NCI-H774 (cell line): ENCODE results near the gene SNX9.
"Not testable (repeated sequence)": the region's sequence is repeated elsewhere in the genome, so short reads cannot be mapped to it uniquely, and the experiment has no call there.

ENCODE experiments used
- DNase-seq: peaks from one replicate; lab custom pipeline; 2025; lab: John Stamatoyannopoulos, UW

SNX9 gene

DNA sequence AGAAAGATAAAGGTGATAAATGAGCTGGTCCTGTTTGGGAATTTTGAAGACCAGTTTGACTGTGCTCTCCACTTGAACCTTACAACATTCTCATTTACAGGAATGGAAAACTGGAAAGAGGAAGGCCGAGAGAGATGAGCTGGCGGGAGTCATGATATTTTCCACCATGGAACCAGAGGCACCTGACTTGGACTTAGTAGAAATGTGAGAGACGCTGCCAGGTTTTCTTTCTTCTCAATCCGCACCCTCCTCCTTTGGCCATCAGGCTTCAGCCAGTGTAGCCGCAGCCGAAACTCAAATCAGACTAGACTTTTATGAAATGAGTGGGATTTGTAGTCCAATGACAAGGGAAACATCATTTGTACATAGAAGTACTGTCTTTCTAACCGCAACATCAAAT is 104.0 kb downstream of the SNX9 start:
- no peak for DNase-seq

DNA sequence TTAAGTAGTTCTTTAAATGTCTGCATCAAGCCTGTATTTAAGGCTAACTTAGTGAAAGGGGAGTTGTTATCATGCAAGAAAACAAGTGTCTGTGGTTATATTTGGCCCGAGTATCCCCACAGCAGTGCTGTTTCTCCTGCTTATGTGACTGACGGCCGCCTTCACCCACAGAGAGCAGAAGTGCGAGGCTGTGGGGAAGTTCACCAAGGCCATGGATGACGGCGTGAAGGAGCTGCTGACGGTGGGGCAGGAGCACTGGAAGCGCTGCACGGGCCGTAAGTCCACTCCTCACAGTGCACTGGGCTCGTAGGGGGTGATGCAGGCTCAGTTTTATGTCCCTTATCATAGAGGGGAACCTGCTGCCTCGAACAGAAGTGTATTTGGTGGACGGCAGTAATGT is 105.4 kb downstream of the SNX9 start:
- no peak for DNase-seq

DNA sequence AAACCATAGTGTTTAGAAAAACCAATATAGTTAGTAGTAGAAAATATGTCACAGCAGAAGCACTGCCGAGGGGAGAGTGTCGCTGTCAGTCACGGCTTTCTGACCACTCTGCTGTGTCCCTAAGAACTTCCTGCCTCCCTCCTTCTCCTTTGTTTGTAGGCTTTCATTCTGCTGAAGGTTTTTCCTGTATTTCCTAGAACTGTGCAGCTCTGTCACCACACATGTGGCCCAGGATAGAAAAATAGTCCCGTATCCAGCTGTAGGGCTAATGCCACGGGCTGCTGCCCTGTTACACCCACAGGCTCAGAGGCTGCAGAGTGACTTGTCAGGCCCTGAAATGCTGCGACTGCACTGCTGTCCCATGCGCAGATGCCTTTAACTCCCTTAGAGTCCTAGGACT is 106.0 kb downstream of the SNX9 start:
- no peak for DNase-seq

DNA sequence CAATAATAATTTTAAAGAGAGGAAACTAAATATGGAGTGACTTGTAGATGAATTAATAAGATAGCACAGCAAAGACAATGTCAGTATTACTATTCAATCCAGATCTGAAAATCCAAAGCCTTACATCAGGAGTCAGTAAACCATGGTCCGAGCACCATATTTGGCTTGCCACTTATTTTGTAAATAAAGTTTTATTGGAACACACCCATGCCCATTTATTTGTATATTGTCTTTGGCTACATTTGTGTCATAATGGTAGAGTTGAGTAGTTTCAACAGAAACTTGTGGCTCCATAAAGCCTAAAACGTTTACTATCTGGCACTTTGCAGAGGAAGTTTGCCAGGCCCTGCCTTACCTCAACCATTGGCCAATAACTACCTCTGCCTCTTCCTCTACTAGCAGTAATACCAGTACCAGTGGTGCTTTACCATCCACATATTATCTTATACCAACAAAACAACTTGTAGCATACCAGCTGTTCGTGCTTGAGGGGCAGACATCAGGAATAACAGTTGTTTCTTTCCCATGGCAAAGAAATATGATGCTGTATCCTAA is 106.8 kb downstream of the SNX9 start:
- DNase-seq: no peak

DNA sequence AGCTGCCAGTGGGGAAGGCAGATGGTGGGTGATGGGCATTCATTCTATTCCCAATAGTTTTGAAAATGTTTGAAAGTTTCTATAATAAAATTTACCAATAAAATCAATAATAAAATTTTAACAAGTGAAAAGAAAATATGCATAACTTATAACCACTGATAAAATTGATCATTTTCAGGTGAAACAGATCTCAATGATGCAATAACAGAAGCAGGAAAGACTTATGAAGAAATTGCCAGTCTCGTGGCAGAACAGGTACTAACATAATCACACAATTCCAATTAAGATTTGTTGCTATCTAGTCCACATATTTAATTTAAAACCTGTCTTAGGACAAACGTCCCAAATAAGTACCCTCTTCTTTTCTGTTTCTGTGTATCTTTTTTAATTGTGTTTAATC is 112.7 kb downstream of the SNX9 start:
- DNase-seq: no peak

GRCh38 chr6:157937318-157937717 is 114.3 kb downstream of the SNX9 start:
- no peak for DNase-seq

DNA sequence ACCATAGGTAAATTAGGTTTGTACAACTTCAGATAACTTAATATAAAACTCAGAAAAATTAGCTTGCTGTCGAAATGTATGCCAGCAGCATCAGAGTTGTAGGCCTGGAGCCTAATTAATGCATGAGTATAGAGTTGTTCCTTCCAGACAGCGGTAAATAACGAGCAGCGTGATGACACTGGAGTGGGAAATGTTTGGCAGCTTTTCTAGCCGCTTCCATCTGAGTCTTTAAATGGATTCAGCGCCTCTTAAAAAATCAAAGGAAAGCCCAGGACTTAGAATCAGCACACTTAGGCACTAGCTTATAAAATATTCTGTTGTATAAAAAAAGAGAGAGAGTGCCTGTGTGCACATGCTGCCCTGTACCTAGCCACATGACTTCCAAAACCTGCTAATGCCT is 114.9 kb downstream of the SNX9 start:
- no peak for DNase-seq

- DNase-seq: not testable (repeated sequence)
Observed at GRCh38 chr6:157940375-157941036, 117.5 kb downstream of the SNX9 start.

DNA sequence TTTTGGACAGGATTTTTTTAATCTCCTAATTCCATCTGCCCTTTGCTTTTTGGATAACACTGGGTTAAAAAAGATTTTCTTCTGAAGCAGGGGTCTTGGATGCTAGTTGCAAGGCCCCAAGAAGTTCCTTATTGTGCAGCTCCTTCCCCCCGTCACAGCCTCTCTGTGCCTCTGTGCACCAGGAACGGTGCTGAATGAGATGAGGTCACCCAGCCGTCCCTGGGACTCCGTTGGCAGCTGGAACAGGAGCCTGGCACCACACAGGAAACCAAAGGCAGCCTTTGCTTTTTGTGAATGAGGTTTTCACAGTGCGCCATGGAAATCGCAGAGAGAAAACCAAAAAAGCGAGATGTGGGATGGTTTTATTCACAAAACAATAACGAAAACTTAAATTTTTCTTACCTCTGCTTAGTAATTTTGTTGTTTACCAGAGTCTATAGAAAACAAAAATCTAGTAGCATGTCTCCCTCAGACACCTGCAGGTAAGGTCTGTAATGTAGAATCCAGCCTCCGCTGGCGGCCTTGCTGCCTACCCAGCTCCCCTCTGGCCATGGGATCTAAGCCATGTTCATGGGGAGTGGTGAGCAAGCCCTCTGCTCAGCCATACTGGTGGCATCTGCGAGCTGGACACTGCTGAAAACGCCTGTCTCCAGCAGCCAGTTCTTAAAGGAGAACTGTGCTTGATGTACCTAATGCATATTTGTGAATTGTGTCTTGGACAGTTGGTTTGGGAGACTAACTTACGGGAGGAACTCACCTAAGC is 118.2 kb downstream of the SNX9 start:
- no peak for DNase-seq

DNA sequence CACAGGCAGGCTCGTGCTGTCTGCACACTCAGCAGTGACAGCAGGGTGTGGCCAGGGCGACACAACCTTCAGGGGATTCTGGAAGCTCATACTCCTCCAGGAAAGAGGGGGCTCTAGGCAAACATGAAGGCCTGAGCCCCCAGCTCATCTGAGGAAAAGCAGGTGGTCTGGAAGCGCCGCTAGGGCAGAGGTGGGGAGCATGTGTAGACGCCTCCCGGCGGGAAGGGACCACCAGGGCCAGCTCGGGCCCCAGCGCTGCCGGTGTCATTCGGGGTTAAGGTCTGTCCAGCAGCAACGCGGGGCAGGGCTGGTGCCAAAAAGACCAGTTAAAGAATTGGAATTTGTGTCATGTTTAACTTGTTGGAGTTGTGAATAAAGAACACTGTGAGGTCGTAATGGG is 119.3 kb downstream of the SNX9 start:
- DNase-seq: no peak

DNA sequence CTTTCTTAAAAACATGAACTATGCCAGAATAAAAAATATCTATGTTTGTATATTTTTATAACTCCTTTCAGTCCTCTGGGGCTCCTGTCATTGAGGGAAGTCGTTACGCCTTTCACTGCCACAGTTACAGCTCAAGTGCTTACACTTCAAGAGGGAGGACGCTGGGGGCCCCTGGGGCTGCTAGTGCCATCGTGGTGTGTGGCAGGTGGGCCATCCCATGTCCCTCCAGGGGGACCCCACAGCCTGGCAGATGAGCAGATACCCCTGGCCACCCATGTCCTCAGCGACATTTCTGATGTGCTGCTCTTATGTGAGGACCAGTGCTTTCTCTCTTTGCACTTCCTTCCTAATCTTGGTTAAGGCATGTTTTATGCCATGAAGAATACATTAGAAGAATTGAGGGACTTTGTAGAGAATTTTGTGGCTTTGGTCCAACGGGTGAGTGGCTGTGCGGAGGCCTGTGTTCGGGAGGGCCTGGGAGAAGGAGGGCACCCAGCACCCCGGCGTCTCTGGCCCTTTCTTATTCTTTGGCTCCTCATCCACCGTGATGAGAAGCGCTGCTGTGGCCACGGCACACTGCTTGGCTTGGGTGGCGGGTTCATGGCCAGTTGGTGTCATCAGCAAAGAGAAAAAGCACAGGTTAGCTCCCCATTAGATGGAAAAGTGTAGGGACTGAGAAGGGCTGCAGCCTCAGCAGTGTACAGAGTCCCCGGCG is 120.4 kb downstream of the SNX9 start:
- no peak for DNase-seq

DNA sequence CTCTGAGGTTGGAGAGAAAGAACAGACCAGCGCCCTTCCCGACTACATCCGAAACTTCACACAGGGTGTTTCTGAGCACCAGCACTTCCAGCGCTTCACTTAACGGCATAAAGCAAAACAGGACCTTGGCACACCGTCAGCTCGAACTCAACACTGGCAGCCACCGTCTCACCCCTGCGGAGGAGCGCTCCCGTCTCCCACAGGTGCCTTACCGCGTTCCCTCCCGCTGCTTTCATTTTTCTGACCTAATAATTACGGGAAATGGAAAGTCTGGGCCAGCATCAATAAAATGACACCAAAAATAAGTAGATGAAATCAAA is 120.9 kb downstream of the SNX9 start:
- DNase-seq: no peak

GRCh38 chr6:157944983-157945931 is 122.2 kb downstream of the SNX9 start:
- DNase-seq: no peak

- no peak for DNase-seq
Observed at GRCh38 chr6:157946053-157946617, 123.1 kb downstream of the SNX9 start.

DNA sequence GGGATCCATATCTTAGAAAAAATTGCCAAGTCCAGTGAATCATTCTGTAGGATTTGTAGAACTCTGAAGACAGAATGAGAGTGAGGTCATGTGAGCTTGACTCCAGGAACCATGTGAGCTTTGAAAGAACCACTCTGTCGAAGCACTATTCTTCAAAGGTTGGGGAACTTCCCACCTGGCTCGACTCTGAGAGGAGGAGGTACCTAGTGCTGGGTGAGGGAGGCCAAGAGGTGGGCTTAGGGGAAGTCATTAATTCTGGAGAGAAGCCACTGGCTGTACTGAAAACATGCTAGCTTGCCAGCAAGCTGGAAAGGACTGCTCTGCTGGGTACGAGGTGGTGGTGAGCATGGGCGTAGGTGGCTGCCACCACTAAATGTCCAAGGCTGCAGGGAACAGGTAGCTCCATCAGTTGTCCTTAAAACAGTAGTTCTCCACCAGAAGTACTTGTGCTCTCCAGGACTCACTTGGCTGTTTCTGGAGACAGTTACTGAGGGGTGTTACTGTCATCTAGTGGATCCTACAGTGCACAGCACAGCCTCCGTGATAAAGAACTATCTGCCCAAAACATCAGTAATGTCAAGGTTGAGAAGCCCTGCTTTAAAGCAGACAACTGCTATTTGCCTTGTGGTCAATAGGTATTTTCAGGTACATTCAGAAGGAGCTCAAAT is 124.0 kb downstream of the SNX9 start:
- DNase-seq: no peak

DNA sequence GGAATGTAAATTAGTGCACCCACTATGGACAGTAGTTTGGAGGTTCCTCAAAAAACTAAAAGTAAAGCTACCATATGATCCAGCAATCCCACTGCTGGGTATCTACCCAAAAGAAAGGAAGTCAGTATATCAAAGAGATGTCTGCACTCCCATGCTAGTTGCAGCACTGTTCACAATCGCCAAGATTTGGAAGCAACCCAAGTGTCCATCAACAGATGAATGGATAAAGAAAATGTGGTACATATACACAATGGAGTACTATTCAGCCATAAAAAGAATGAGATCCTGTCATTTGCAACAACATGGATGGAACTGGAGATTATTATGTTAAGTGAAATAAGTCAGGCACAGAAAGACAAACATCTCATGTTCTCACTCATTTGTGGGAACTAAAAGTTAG is 127.9 kb downstream of the SNX9 start:
- DNase-seq: not testable (repeated sequence)

- no peak for DNase-seq
Observed at GRCh38 chr6:157951828-157952227, 128.8 kb downstream of the SNX9 start.

- DNase-seq: no peak
Observed at GRCh38 chr6:157952861-157953351, 129.9 kb downstream of the SNX9 start.

DNA sequence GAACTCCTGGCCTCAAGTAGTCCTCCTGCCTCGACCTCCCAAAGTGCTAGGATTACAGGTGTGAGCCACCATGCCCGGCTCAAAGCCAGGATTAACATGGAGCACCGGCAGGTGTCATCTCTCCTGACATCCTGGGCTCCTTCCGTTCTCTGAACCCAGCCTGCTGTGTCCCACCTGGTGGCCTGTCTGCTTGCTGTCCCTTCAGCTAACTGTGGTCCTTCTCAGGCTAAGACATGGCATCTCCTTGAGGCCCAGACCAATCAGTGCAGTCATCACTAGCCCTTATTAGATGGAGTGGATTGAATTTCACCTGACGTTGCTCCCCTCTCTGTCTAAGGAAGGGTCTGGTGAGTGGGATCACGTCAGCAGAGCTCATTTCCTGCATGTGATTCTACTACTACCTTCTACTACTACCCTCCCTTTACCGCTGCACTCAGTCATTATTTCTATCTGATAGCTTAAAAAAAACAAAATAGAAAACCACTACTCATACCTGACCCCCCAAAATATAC is 130.6 kb downstream of the SNX9 start:
- no peak for DNase-seq
